PFSK-1 (cell line): ENCODE data around the gene CCDC47.

Experiments
- FOXP2 ChIP-seq: optimal IDR thresholded peaks from 2 replicates; pipeline ENCODE3; 2011; ENCODE audit warnings: borderline replicate concordance, control low read depth, inconsistent platforms; ENCODE audit not compliant: insufficient read depth; ENCODE audit errors: extremely low read length, extremely low read depth
- POLR2AphosphoS5 ChIP-seq: IDR thresholded peaks from 2 replicates; pipeline ENCODE4 v1.6.1; 2012; ENCODE audit warnings: low read depth, mild to moderate bottlenecking, control low read depth, low read length, moderate library complexity
- SIN3A ChIP-seq: IDR thresholded peaks from 2 replicates; pipeline ENCODE4 v1.6.1; 2012; ENCODE audit warnings: mild to moderate bottlenecking, low read length, moderate library complexity, borderline replicate concordance; ENCODE audit not compliant: insufficient read depth
- TAF1 ChIP-seq: IDR thresholded peaks from 2 replicates; pipeline ENCODE4 v1.6.1; 2012; ENCODE audit warnings: low read length, control low read depth, borderline replicate concordance; ENCODE audit not compliant: insufficient read depth
- TF ChIP-seq, protein P1 (sequence below), 2 experiments: IDR thresholded peaks; 2 replicates each; pipeline versions ENCODE4 v1.6.1 to v1.8.0; 2011 to 2012; ENCODE audit warnings: low read depth in 2 of 2, low read length in 2 of 2, control low read depth in 1 of 2, inconsistent platforms in 1 of 2, mild to moderate bottlenecking in 1 of 2, moderate library complexity in 1 of 2; ENCODE audit not compliant: insufficient read depth in 1 of 2

DNA sequence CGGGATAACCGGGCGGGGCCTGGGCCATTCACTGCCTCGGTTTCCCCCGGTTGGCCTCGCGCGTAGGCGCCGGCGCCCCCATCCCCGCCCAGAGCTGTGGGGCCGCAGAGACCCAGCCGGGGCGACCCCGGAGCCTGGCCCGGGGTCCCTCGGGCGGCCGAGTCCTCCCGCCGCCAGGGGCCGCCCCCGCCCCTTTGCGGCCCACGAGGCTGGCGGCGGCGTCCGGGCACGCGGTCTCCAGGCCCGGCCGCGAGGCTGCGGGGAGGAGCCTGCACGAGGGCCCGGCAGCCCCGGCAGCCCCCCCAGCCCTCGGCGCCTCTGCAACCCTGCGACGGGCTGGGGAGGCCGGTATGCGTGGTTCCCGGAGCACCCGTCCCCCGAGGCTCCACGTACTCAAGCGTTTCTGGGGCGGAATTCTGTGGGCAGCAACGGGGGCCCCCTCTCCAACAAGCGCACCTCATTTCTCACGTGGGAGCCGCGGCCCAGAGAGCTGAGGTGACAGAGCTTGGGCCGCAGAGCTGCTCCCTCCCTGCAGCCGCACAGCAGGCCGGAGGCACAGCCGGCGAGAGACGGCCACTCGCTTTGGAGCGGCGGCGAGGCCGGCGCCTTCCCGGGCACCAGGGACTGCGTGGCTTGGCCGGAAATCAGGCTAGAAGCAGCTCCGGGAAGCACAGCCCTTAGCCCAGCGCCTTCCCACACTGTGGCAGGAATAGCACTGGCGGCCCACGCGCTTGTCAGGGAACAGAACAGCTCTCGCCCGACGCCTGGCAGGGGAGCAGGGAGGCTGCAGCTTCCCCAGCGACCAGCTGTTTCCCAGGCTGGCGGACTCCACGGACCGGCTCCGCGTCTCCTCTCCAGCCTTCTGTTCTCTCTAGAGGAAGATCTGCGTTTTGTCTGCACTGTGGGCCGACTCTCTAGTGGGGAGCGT is 72.6 kb downstream of the CCDC47 start:
- TF ChIP-seq POLR2AphosphoS5 (no peak), SIN3A (no peak), TAF1 (no peak), FOXP2 (no peak)
- TF ChIP-seq, protein P1, sequence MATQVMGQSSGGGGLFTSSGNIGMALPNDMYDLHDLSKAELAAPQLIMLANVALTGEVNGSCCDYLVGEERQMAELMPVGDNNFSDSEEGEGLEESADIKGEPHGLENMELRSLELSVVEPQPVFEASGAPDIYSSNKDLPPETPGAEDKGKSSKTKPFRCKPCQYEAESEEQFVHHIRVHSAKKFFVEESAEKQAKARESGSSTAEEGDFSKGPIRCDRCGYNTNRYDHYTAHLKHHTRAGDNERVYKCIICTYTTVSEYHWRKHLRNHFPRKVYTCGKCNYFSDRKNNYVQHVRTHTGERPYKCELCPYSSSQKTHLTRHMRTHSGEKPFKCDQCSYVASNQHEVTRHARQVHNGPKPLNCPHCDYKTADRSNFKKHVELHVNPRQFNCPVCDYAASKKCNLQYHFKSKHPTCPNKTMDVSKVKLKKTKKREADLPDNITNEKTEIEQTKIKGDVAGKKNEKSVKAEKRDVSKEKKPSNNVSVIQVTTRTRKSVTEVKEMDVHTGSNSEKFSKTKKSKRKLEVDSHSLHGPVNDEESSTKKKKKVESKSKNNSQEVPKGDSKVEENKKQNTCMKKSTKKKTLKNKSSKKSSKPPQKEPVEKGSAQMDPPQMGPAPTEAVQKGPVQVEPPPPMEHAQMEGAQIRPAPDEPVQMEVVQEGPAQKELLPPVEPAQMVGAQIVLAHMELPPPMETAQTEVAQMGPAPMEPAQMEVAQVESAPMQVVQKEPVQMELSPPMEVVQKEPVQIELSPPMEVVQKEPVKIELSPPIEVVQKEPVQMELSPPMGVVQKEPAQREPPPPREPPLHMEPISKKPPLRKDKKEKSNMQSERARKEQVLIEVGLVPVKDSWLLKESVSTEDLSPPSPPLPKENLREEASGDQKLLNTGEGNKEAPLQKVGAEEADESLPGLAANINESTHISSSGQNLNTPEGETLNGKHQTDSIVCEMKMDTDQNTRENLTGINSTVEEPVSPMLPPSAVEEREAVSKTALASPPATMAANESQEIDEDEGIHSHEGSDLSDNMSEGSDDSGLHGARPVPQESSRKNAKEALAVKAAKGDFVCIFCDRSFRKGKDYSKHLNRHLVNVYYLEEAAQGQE (IDR thresholded peaks at IDR 0.05; ENCODE audit: insufficient read depth in 1 of 2, low read depth in 2 of 2, low read length in 2 of 2), result no peak
